Activated CD8-positive, alpha-beta memory T cell treated with anti-CD3 and anti-CD28 coated beads for 24 hours (primary cell): ENCODE data around the gene FAM168A.

Source experiments
- DNase-seq: peaks from one replicate; pipeline ENCODE4 v3.0.0-alpha.2; 2020

Gene FAM168A

DNA sequence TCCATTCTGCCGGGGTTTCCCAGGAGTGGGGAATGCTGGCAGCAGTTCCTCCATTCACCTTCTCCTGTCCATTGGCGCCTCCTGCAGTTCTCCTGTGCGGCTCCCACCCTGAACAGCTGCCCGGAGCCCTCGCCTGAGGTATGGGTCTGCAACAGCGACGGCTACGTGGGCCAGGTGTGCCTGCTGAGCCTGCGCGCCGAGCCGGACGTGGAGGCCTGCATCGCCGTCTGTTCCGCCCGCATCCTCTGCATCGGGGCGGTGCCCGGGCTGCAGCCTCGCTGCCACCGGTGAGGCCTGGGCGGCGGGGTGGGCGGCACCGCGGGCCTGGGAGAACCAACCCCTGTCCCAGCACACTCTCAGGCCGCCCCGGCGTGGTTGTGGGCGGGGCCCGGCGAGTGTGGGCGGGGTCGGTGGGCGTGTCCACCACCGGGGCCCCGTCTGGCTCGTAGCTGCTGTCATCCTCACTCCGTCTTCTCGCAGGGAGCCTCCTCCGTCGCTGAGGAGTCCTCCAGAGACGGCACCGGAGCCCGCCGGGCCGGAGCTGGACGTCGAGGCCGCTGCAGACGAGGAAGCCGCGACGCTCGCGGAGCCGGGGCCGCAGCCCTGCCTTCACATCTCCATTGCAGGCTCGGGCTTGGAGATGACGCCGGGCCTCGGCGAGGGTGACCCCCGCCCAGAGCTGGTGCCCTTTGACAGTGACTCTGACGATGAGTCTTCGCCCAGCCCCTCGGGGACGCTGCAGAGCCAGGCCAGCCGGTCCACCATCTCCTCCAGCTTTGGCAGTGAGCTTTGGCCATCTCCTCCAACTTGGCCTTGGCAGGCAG is 235.7 kb downstream of the FAM168A start:
- DNase-seq: no peak

DNA sequence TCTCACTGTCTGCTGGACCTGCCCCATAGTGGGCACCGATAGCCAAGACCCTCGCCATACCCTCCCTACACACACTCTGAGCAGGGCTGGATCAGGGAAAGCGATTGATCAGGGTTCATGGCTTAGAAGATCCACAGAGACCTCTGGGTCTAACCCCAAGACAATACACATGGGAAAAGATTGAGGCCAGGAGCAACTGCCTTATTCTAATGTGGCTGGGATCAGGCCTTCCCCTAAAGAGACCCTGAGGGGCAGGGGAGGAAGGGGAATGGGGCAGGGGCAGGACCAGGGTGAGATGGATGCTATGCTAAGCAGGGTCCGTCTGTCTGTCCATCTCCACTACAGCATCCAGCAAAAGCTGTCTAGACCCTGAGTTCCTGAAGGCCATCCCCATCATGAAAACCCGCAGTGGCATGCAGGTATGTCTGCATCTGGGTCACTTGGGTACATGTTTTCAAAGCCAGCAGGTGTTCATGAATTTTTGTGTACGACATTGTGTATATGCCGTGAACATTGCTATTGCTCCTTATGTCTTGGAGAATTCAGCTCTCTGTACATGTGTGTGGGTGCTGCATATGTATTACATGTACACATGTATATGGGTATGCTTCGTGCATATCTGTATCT is 237.1 kb downstream of the FAM168A start:
- DNase-seq: no peak

DNA sequence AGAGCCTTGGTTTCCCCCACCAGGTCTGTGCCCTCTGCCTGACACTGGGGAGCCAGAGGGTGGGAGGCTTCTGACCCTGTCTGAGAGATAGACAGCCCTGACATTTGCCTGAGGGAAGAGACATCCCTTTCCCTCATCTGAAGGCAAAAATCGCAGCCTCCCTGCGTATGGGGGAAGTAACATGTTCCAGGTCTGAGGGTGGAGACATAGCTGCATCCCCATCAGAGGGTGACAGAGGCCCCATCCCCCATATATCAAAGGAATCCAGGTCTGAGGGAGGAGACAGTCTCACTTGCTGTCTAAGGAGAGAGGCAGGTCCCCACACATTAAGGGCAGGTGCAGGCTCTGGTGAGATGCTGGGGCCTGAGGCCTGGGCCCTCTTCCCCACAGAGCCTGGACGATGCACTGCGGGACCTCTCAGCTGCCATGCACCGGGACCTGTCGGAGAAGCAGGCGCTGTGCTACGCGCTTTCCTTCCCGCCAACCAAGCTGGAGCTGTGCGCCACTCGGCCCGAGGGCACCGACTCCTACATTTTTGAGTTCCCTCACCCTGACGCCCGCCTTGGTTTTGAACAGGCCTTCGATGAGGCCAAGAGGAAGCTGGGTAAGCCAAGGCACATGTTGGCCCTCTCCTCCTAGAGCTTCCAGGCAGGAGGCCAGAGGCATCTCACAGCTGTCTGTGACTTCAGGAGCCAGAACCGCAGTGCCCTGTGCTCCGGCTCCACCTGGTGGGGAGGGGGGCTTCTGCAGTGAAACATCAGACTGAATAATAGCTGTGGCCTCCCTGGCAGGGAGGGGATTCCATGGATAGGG is 237.8 kb downstream of the FAM168A start:
- no peak for DNase-seq

DNA sequence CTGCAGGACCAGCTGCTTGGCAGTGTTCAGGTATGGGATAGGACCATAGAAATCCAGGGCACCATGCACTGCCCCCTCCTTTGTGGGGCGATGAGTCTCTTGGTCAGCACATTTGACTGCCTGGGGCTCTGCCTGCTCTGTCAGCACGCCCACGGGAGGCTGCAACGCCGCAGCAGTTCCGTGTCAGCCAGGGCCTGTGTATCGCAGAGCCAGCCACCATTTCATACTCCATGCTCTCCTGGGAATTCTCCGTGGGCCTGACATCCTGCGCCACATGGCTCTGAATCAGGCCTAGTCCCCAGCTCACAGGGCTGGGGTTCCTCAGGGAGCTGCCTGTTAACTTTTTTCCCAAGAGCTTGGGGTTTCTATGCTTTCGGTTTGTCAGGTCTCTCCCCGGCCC is 238.6 kb downstream of the FAM168A start:
- DNase-seq: no peak

GRCh38 chr11:73358071-73358470 is 239.8 kb downstream of the FAM168A start:
- no peak for DNase-seq

- no peak for DNase-seq
Observed at GRCh38 chr11:73356979-73357860, 240.7 kb downstream of the FAM168A start.

DNA sequence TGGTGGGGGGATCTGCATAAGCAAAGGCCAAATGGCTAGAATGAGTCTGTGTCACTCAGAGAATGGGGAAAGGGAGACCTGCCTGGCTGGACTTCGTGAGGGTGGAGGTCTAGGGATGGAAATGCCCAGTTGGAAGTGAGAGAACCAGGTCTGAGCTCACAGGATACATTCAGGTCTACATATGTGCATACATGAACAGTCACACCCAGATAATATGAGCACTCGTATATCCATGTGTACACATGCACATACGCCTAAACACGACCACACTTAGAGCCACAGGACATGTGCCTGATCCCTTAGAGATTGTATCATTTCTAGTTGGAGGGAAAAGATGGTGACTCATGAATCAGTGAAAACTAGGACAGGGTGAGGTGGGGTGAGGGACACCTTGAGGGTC is 242.8 kb downstream of the FAM168A start:
- DNase-seq: no peak

GRCh38 chr11:73353422-73353821 is 244.5 kb downstream of the FAM168A start:
- DNase-seq: no peak

- peak; percentile 71 for DNase-seq
Observed at GRCh38 chr11:73350908-73351636, 246.8 kb downstream of the FAM168A start.
